Activated CD4-positive, alpha-beta T cell treated with anti-CD3 and anti-CD28 coated beads, Interleukin-2, Interleukin-4, amounts not matched to agents 100 ng/mL and 50 ng/mL, durations not matched to agents 16 hours and 8 hours (primary cell): ENCODE measurements around the gene DCAF11.
A peak's percentile ranks its signal among the peaks of the same experiment; 100 is the strongest.
"Not testable (repeated sequence)": the region's sequence is repeated elsewhere in the genome, so short reads cannot be mapped to it uniquely, and the experiment has no call there.

ENCODE experiments used
- DNase-seq: peaks from one replicate; pipeline ENCODE4 v3.0.0-alpha.2; 2020; ENCODE audit warnings: low spot score

DCAF11 gene

DNA sequence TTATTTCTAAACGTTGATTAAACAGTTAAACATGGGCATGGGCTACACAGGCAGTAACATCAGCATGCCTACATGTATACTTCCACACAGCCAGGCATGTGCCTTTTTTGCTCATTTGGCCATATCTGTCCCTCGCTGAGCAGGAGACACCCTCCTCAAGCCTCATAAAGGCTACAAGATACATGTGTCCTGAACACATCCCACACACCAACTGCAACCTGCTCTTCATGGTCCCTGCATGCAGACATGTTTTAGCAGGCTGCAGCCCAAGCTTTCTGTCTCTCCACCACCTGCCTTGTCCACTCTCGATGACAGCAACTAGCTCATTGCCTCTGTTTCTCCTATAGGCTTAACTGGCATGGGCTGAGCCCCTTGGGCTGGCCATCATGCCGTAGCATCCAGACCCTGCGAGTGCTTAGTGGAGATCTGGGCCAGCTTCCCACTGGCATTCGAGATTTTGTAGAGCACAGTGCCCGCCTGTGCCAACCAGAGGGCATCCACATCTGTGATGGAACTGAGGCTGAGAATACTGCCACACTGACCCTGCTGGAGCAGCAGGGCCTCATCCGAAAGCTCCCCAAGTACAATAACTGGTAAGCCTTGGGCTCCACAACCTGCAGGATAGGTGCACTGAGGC, 17.9 kb upstream of the DCAF11 start:
- no peak for DNase-seq

- DNase-seq = no peak
Measured at GRCh38 chr14:24098229-24098926, 16.2 kb upstream of the DCAF11 start.

DNA sequence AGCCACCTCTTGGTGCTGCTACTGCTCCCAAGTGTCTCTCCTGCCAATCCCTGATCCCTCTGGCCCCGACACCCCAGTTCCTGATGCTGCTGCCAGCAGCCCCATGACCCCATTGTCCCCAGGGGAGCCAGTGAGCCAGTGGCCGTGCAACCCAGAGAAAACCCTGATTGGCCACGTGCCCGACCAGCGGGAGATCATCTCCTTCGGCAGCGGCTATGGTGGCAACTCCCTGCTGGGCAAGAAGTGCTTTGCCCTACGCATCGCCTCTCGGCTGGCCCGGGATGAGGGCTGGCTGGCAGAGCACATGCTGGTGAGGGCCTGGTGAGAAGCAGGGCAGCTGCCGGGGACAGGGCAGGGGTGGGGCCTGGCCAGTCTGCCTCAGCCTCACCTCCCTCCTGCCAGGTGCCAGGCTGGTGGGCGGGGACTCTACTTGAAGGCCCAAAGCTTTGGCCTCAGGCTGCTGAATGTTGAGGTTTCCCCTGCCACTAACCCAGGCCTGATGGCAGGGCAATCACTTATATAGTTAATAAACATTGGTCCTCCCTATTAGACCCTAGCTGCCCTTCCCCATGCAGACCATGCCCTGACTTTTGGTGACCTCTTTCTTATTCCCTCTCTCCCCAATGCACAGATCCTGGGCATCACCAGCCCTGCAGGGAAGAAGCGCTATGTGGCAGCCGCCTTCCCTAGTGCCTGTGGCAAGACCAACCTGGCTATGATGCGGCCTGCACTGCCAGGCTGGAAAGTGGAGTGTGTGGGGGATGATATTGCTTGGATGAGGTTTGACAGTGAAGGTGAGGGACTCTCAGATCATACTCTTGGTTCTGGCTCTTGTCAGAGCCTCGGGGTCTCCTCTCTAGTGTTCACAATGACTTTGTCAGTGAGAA, 15.4 kb upstream of the DCAF11 start:
- DNase-seq = no peak

- no peak for DNase-seq
Measured at GRCh38 chr14:24100197-24100981, 14.2 kb upstream of the DCAF11 start.

GRCh38 chr14:24100982-24101494, 13.5 kb upstream of the DCAF11 start:
- no peak for DNase-seq

DNA sequence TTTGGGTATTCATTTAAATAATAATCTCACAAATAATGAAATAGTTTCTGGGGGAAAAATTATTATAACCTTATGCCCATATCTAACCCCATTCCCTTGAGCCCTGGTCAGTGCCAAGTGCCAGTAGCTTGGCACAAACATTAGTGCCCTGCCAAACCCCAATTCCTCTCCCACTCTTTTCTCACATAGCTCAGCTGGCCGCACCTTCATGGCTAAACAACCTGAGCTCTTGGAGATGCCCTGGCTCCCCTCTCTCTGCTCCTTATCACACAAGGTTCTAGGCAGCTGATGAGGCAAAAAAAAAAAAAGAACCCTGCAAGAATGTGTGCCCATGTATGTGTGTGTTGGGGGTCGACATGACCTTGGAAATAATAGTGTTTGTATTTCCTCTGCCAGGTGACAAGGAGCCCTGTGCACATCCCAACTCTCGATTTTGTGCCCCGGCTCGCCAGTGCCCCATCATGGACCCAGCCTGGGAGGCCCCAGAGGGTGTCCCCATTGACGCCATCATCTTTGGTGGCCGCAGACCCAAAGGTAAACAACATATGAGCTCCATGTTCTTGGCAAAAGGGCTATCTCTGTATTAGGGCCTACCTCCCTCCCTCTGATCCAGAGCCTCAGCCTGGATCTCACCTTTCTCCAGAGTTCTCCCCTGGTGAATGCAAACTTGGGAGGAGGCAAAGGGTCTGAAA, 12.1 kb upstream of the DCAF11 start:
- DNase-seq = no peak

DNA sequence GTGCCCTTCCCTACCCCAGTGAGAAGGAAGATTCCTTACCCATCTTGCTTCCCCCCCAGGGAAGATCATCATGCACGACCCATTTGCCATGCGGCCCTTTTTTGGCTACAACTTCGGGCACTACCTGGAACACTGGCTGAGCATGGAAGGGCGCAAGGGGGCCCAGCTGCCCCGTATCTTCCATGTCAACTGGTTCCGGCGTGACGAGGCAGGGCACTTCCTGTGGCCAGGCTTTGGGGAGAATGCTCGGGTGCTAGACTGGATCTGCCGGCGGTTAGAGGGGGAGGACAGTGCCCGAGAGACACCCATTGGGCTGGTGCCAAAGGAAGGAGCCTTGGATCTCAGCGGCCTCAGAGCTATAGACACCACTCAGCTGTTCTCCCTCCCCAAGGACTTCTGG, 11.1 kb upstream of the DCAF11 start:
- no peak for DNase-seq

GRCh38 chr14:24105609-24106239, 8.9 kb upstream of the DCAF11 start:
- DNase-seq = not testable (repeated sequence)

- DNase-seq = no peak
Measured at GRCh38 chr14:24106672-24107271, 7.8 kb upstream of the DCAF11 start.

GRCh38 chr14:24108336-24108874, 6.2 kb upstream of the DCAF11 start:
- DNase-seq = no peak

- DNase-seq = no peak
Measured at GRCh38 chr14:24110060-24110459, 4.5 kb upstream of the DCAF11 start.

- DNase-seq = no peak
Measured at GRCh38 chr14:24110523-24110922, 4.1 kb upstream of the DCAF11 start.

GRCh38 chr14:24113379-24113800, 1.2 kb upstream of the DCAF11 start:
- no peak for DNase-seq

DNA sequence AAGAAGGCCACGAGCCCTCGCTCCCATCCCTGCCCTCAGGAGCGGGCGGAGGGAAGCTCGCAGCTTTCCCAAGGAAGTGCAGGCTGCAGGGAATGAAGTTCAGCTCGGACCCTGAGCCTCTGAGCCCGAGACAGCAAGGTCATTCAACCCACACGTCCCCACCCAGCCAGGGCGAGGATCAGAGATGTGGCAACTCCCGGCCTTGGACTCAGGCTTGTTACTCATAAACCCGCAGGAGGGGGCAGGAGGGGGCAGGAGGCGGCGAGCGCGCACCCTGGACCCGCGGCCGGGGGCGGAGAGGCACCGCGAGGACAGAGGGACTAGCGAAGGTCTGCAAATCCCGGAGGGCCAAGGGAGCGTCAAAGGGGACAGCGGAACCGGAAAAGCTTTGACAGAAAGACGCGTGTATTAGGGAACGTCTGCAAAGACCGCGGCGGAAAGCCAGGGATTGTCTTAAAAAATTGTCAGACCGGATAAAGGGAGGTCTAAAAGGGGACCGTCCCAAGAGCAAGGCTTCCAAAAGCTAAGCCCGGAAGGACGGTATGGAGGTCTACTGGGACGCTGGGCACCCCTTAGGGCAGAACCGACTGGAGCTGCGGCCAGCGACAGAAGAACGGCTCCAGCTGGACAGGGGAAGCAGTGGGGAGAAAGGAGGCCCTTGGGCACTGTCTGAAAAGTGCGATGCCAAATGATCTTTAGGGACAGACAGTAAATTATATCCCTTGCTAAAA, 611 bp upstream of the DCAF11 start:
- peak; percentile 81 for DNase-seq

DNA sequence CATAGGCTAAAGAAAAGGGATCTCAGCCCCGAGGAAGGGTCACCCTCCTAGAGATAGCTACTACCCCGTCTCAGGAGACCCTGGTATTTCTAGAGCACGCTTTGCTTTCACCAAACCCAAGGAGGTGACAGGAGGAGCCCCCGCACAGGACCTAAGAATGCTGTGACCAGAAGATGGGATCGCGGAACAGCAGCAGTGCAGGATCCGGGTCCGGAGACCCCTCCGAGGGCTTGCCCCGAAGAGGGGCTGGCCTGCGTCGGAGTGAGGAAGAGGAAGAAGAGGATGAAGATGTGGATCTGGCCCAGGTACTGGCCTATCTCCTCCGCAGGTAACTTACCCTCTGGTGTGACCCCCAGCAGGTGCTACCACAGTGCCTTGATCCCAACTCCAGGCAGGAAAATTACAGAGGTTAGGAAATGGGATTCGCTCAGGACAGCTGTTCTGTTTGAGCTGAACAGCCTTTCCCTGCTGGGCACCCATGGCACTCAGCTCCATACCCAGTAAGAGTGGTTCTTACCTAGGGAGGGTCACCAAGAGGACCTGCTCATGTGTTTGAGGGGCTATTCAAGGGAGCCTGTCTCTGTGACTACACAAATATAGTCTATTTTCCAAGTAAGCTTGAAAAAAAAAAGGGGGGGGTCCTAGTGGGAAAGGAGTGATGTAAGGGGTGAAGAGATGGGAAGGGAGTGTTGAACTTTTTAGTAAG, 998 bp downstream of the DCAF11 start:
- no peak for DNase-seq

DNA sequence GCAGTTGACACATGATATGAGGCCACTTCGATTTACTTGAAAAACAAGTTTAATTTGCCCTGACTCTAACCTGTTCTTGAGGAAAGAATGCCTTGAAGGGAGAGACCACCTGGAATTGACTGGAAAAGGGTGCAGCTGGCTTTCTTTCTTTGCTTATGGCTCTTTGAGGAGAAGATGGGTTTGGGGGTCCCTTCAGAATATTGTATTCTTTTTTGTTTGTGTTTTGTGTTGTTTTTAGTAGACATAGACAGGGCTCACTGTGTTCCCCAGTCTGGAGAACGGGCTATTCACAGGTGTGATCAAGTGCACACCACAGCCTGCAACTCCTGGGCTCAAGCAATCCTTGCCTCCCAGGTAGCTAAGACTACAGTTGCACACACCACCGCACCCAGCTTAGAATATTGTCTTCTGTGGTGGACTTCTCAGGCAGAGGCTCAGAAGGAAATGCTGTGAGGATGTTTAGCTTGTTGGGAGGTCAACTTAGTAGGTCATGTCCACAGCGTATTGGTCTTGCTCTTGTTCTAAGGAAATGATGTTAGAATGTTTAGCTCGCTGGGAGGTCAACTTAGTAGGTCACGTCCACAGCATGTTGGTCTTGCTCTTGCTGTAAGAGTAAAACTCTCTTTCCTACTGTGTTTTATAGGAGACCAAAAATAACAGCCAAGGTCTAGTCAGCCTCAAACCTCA, 1.7 kb downstream of the DCAF11 start:
- DNase-seq = no peak

GRCh38 chr14:24117179-24117578, 2.6 kb downstream of the DCAF11 start:
- no peak for DNase-seq

DNA sequence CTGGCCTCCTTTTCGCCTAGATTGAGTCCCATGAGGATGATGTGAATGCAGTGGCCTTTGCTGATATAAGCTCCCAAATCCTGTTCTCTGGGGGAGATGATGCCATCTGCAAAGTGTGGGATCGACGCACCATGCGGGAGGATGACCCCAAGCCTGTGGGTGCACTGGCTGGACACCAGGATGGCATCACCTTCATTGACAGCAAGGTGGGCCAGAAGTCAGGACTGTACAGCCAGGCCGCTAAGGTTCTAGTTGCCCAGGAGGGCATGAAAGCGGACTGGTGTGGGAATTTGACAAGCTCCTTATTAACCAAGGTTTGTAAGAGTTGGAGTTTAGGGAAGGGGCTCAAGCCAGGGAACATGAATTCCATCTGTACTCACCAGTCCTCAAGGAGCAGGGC, 5.1 kb downstream of the DCAF11 start:
- no peak for DNase-seq
